Endothelial cell of umbilical vein (primary cell): ENCODE measurements around the gene DSCAML1.

Experiments
- CTCF ChIP-seq, 2 donors: IDR thresholded peaks; 1 replicate in 1 of 2; 2 replicates in 1 of 2; pipeline ENCODE4 v1.5.1; 2011; ENCODE audit warnings: low read length in 2 of 2, mild to moderate bottlenecking in 2 of 2, moderate library complexity in 2 of 2, control low read depth in 1 of 2, inconsistent platforms in 1 of 2, low read depth in 1 of 2; ENCODE audit not compliant: insufficient read depth in 1 of 2; ENCODE audit errors: extremely low read depth in 1 of 2
- EZH2 ChIP-seq: IDR thresholded peaks from 2 replicates; pipeline ENCODE4 v1.6.1; 2012; ENCODE audit warnings: borderline replicate concordance, low read depth, mild to moderate bottlenecking, moderate library complexity, low read length, inconsistent platforms; ENCODE audit not compliant: severe bottlenecking
- JUN ChIP-seq: IDR thresholded peaks from 2 replicates; pipeline ENCODE4 v1.6.1; 2011; ENCODE audit warnings: borderline replicate concordance, low read depth; ENCODE audit not compliant: insufficient read length, insufficient read depth
- MAX ChIP-seq: IDR thresholded peaks from 2 replicates; pipeline ENCODE4 v1.6.1; 2011; ENCODE audit not compliant: insufficient read depth, insufficient read length
- MYC ChIP-seq: IDR thresholded peaks from one replicate; pipeline ENCODE4 v1.6.1; 2011; ENCODE audit warnings: mild to moderate bottlenecking, low read depth, low read length
- POLR2A ChIP-seq: IDR thresholded peaks from 2 replicates; pipeline ENCODE4 v1.6.1; 2012; ENCODE audit warnings: low read depth, mild to moderate bottlenecking, control low read depth, low read length
- POLR2AphosphoS5 ChIP-seq: IDR thresholded peaks from 2 replicates; pipeline ENCODE4 v1.6.1; 2012; ENCODE audit warnings: low read depth, mild to moderate bottlenecking, control low read depth, low read length, moderate library complexity; ENCODE audit not compliant: insufficient read depth

DNA sequence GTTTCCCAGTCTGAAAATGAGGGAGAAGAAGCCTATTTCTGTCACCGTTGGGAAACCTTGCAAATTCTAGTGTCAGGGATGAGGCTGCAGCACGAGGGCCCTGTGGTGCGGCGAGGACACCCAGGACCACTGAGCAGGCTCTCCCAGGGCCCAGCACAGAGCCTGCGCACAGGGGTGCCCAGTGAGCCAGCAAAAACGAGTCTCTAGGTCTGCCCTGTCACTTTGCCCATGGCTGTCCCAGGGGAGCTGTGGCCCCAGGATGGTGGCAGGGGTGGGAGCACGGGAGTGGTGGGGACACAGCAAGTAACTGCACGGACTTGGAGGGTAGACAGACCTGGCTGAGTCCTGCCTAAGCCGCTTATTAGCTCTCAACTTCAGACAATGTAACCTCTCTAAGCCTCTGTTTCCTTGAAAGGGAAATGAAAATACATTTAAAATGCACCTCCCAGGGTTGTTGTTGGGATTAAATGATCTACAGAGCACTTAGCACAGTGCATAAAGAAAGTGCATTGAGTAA, 44.2 kb downstream of the DSCAML1 start:
- TF ChIP-seq POLR2A, result no peak
- TF ChIP-seq CTCF (IDR thresholded peaks at IDR 0.05; ENCODE audit: extremely low read depth in 1 of 2, insufficient read depth in 1 of 2, low read depth in 1 of 2, low read length in 2 of 2), result no peak
- TF ChIP-seq JUN, result no peak
- TF ChIP-seq POLR2AphosphoS5, result no peak
- TF ChIP-seq EZH2, result no peak
- TF ChIP-seq MAX, result no peak
- TF ChIP-seq MYC, result no peak
